Neural cell (in vitro differentiated cells): Measurements from ENCODE around the gene MCOLN1.

Source experiments
- CTCF ChIP-seq: fragments of 450-650 bp; IDR thresholded peaks from 2 replicates; pipeline ENCODE4 v1.5.1; 2014; ENCODE audit warnings: antibody characterized with exemption, mild to moderate bottlenecking, moderate library complexity; ENCODE audit not compliant: poor library complexity, severe bottlenecking
- EP300 ChIP-seq: fragments of 450-650 bp; conservative IDR thresholded peaks from 2 replicates; pipeline ENCODE4 v1.6.1; 2014; ENCODE audit warnings: antibody characterized with exemption, mild to moderate bottlenecking, moderate library complexity; ENCODE audit not compliant: poor library complexity, severe bottlenecking
- EZH2 ChIP-seq: fragments of 200-600, 300-800 bp; shearing (Covaris generic), sonication (generic); IDR thresholded peaks from 2 replicates; pipeline ENCODE4 v1.6.1; 2014; ENCODE audit warnings: antibody characterized with exemption, low read length, borderline replicate concordance, mild to moderate bottlenecking; ENCODE audit not compliant: insufficient read depth, poor library complexity, severe bottlenecking
- POLR2AphosphoS5 ChIP-seq: IDR thresholded peaks from 2 replicates; pipeline ENCODE4 v1.6.1; 2012
- RAD21 ChIP-seq: fragments of 450-650 bp; conservative IDR thresholded peaks from 2 replicates; pipeline ENCODE4 v1.6.1; 2014; ENCODE audit warnings: antibody characterized with exemption, mild to moderate bottlenecking, moderate library complexity
- TAF1 ChIP-seq: IDR thresholded peaks from 2 replicates; pipeline ENCODE4 v1.6.1; 2012; ENCODE audit warnings: low read depth

GRCh38 chr19:7522072-7522922 lies at the start of gene MCOLN1:
- TF ChIP-seq CTCF: no peak
- TF ChIP-seq POLR2AphosphoS5: peak; percentile 71
- TF ChIP-seq EZH2: no peak
- peak; percentile 79 for TF ChIP-seq TAF1
- peak; percentile 79 for TF ChIP-seq EP300
- TF ChIP-seq RAD21: peak; percentile 16
